Measurements from ENCODE around the gene TMEM186. TPM values are rescaled to one million over a fixed set of nuclear protein-coding genes. Genes with fewer than 3 reads are reported as not detected.
"Not testable (repeated sequence)": the region's sequence is repeated elsewhere in the genome, so short reads cannot be mapped to it uniquely, and the experiment has no call there.

TMEM186 gene
- total RNA-seq, 2 donors from 2014 or later = 11.8 to 12.1 TPM

- H3K27me3 Mint-ChIP-seq = no peaks in the 10 kb centered on the region
- H3K4me1 Mint-ChIP-seq (ENCODE audit: low read depth in 2 of 2) = no peaks in the 10 kb centered on the region
- H3K4me3 Mint-ChIP-seq = no peak overlapping the region
- H3K9me3 Mint-ChIP-seq = no peaks in the 10 kb centered on the region
- DNase-seq (ENCODE audit: low spot score) (no peak), ATAC-seq (no peak)
- H3K36me3 Mint-ChIP-seq = no peaks in the 10 kb centered on the region
- H3K27ac Mint-ChIP-seq = no peak overlapping the region
These were observed 44.7 kb downstream of the TMEM186 start for GRCh38 chr16:8752706-8753105.

DNA sequence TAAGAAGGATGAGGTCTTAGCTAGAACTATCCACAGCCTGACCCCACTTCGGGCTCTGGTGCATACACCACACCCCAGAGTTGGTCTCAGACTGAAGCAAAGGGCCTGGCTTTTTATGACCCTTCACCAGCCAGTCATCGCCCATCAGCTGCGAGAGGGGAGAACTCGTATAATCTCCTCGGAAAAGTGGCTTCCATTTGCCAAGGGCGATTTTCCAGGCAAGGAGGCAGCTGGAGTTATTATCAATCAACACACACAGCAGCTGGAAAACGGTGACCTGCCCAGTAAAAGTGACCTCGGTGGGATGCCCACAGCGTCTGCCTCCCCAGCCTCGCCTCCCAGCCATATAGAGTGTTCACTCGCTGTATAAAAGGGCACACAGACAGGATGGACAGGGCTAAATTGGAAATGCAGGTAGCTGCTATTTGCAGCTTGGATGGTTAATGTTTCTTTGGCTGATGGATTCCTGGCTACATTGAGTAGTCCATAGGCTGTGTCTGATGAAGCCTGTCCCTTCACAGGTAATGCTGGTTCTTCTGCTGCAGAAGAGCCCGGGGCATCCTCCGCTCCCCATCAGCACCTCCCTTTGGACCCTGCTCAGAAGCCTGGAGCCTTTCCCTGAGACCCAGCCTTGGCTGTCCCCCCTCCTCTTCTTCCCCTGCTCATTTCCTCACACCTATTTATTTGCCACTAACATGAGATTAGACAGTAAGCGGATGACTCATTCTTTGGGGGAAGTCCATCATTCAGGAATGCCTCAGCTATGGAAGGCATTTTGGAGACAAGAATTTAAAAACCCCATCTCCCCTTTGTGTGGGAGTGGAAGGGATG is 45.7 kb downstream of the TMEM186 start:
- H3K36me3 Mint-ChIP-seq = no peaks in the 10 kb centered on the region
- no peaks in the 10 kb centered on the region for H3K27me3 Mint-ChIP-seq
- DNase-seq (ENCODE audit: low spot score) = no peak
- no peaks in the 10 kb centered on the region for H3K4me1 Mint-ChIP-seq (ENCODE audit: low read depth in 2 of 2)
- H3K4me3 Mint-ChIP-seq = no peak overlapping the region
- no peaks in the 10 kb centered on the region for H3K9me3 Mint-ChIP-seq
- ATAC-seq = no peak
- no peak overlapping the region for H3K27ac Mint-ChIP-seq

DNA sequence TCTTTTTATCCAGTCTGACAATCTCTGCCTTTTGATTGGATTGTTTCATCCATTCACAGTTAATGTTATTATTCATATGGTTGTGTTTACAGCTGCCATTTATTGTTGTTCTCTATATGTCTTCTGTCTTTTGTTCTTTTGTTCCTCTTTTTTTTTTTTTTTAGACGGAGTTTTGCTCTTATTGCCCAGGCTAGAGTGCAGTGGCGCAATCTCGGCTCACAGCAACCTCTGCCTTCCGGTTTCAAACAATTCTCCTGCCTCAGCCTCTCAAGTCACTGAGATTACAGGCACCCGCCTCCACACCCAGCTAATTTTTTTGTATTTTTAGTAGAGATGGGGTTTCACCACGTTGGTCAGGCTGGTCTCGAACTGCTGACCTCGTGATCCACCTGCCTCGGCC is 48.5 kb downstream of the TMEM186 start:
- H3K27me3 Mint-ChIP-seq; H3K36me3 Mint-ChIP-seq; H3K9me3 Mint-ChIP-seq; H3K4me3 Mint-ChIP-seq; ATAC-seq; H3K27ac Mint-ChIP-seq; H3K4me1 Mint-ChIP-seq (ENCODE audit: low read depth in 2 of 2); DNase-seq (ENCODE audit: low spot score): not testable (repeated sequence)

Other genes starting within 250 kb of the TMEM186 start
- gene TMEM114, start 207.1 kb downstream of the TMEM186 start, total RNA-seq = not detected
- gene METTL22, start 175.9 kb downstream of the TMEM186 start, total RNA-seq = 10 to 100 TPM; 29.8 to 65.9 TPM
- 1 to 10 TPM; 8.7 TPM for gene ABAT, start 123.0 kb downstream of the TMEM186 start, total RNA-seq
- 100 to 1,000 TPM in 1 of 2 donors, 10 to 100 TPM in 1; 61.6 to 105 TPM for gene PMM2, start 200 bp upstream of the TMEM186 start, total RNA-seq
- gene CARHSP1, start 71.4 kb upstream of the TMEM186 start, total RNA-seq = 10 to 100 TPM; 66.5 to 70.7 TPM
- gene LITAFD, start 84.7 kb upstream of the TMEM186 start, total RNA-seq = not detected
- 100 to 1,000 TPM; 161 to 180 TPM for gene USP7, start 166.3 kb upstream of the TMEM186 start, total RNA-seq